IMR-90 (cell line): ENCODE measurements around the gene OSBP2.

ENCODE experiments used
- CEBPB ChIP-seq: IDR thresholded peaks from 2 replicates; pipeline ENCODE4 v1.6.1; 2012; ENCODE audit warnings: low read depth, low read length, improper control_type of control experiment
- MAFK ChIP-seq: IDR thresholded peaks from 2 replicates; pipeline ENCODE4 v1.6.1; 2012; ENCODE audit warnings: low read depth, low read length, improper control_type of control experiment
- POLR2A ChIP-seq: IDR thresholded peaks from 2 replicates; pipeline ENCODE4 v1.6.1; 2012; ENCODE audit warnings: mild to moderate bottlenecking, low read depth, low read length
- RCOR1 ChIP-seq: IDR thresholded peaks from 2 replicates; pipeline ENCODE4 v1.6.1; 2012; ENCODE audit warnings: mild to moderate bottlenecking, low read length, improper control_type of control experiment; ENCODE audit not compliant: insufficient replicate concordance
- RFX5 ChIP-seq: IDR thresholded peaks from 2 replicates; pipeline ENCODE4 v1.8.0; 2012; ENCODE audit warnings: low read depth, mild to moderate bottlenecking, low read length, moderate library complexity
- TF ChIP-seq, protein P1 (sequence below): conservative IDR thresholded peaks from 2 replicates; pipeline ENCODE4 v1.5.1; 2012; ENCODE audit warnings: mild to moderate bottlenecking, low read depth, low read length, improper control_type of control experiment
- TF ChIP-seq, protein P2 (sequence below): fragments of 150-350 bp; IDR thresholded peaks from 2 replicates; pipeline ENCODE4 v1.6.1; 2016; ENCODE audit warnings: low read depth, mild to moderate bottlenecking, low read length, moderate library complexity, borderline replicate concordance

DNA sequence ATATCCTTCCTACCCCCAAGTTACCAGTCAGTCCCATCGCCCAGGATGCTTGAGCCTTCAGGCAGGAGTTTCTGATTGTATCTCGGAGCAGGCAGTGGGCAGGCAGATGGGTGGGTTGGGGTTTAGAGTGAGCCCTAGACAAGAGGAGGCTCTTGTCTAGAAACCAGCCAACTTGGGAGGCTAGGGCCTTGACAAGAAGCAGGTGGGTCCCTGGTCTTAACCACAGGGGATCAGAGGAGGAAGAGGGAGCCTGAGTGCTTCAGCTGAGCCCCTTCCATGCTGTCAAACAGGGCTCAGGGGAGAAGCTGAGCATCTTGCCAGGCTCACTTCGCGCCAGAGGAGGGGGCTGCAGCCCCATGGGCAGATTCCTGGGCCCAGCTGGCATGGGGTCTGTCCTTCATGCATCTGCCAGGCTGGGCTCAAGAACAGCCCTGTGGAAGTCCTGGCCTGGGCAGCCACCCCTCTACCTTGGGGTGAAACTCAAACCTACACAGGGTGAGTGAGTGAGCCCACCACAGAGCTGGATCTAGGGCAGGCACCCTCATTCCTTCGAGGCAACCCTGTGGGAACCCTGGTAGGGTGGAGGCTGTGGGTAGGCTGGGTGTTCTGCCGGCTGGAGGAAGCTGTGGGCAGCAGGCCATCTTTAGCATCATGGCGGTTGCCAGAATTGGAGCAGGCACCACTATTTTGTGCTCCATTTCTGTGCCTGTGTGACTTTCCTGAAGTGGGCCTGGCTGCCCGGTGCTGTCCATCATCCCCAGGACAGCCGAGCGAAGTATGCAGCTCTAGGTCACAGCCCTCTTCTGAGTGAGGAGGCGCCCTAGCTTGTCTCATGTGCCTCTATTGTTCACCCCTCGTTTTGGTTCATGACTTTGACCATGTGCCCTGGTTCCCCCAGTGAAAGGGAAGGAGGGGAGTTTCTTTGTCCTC is 165.8 kb downstream of the OSBP2 start:
- no peak for TF ChIP-seq RFX5
- TF ChIP-seq POLR2A: no peak
- no peak for TF ChIP-seq MAFK
- TF ChIP-seq, protein P1, sequence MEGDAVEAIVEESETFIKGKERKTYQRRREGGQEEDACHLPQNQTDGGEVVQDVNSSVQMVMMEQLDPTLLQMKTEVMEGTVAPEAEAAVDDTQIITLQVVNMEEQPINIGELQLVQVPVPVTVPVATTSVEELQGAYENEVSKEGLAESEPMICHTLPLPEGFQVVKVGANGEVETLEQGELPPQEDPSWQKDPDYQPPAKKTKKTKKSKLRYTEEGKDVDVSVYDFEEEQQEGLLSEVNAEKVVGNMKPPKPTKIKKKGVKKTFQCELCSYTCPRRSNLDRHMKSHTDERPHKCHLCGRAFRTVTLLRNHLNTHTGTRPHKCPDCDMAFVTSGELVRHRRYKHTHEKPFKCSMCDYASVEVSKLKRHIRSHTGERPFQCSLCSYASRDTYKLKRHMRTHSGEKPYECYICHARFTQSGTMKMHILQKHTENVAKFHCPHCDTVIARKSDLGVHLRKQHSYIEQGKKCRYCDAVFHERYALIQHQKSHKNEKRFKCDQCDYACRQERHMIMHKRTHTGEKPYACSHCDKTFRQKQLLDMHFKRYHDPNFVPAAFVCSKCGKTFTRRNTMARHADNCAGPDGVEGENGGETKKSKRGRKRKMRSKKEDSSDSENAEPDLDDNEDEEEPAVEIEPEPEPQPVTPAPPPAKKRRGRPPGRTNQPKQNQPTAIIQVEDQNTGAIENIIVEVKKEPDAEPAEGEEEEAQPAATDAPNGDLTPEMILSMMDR: no peak
- TF ChIP-seq CEBPB: no peak
- TF ChIP-seq, protein P2, sequence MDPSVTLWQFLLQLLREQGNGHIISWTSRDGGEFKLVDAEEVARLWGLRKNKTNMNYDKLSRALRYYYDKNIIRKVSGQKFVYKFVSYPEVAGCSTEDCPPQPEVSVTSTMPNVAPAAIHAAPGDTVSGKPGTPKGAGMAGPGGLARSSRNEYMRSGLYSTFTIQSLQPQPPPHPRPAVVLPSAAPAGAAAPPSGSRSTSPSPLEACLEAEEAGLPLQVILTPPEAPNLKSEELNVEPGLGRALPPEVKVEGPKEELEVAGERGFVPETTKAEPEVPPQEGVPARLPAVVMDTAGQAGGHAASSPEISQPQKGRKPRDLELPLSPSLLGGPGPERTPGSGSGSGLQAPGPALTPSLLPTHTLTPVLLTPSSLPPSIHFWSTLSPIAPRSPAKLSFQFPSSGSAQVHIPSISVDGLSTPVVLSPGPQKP: no peak
- no peak for TF ChIP-seq RCOR1
